GM12874 (cell line): ENCODE data around the gene ILDR1.

Experiments
- TF ChIP-seq, protein P1 (sequence below): IDR thresholded peaks from 2 replicates; pipeline ENCODE4 v1.5.1; 2011; ENCODE audit warnings: low read depth, mild to moderate bottlenecking, control low read depth, low read length, moderate library complexity; ENCODE audit not compliant: insufficient read depth

The ILDR1 gene

DNA sequence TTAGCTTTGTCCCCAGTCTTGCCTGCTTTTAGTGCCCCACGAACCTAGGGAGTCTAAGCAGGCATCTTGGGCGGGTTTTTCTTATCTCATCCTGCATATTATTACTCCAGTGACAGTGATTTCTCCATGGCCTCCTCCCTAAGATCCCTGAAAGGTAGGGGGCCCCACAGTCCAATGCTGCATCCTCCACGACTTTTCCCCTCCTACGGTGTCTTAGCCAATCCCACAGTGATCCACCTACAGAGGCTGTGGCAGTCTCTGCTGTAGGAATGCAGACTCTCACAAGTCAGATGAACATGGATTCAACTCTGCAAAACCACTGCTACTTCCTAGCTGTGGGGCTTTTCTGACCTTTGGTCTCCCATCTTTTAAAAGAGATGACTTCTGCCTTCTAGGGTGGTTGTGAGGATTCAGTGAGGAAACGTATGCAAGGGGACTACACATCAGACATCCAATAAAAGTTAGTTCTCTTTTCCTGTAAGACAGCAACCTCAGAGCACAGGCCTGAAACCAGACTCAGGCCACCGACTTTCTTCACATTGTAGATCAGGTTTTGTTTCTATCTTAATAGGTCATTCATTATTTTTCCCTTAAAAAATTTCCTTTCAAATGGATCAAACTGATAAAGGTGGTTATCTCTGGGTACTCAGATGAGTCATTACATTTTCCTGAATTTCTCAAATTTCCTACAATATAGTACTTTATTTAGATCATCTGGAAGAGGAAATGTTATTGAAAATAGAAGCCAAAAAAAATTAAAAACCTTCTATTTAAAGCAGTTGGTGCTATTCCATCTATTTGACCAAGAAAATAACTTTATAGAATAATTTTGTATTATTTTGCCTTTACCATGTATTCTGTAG, 23.2 kb downstream of the ILDR1 start:
- TF ChIP-seq, protein P1, sequence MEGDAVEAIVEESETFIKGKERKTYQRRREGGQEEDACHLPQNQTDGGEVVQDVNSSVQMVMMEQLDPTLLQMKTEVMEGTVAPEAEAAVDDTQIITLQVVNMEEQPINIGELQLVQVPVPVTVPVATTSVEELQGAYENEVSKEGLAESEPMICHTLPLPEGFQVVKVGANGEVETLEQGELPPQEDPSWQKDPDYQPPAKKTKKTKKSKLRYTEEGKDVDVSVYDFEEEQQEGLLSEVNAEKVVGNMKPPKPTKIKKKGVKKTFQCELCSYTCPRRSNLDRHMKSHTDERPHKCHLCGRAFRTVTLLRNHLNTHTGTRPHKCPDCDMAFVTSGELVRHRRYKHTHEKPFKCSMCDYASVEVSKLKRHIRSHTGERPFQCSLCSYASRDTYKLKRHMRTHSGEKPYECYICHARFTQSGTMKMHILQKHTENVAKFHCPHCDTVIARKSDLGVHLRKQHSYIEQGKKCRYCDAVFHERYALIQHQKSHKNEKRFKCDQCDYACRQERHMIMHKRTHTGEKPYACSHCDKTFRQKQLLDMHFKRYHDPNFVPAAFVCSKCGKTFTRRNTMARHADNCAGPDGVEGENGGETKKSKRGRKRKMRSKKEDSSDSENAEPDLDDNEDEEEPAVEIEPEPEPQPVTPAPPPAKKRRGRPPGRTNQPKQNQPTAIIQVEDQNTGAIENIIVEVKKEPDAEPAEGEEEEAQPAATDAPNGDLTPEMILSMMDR: no peak

DNA sequence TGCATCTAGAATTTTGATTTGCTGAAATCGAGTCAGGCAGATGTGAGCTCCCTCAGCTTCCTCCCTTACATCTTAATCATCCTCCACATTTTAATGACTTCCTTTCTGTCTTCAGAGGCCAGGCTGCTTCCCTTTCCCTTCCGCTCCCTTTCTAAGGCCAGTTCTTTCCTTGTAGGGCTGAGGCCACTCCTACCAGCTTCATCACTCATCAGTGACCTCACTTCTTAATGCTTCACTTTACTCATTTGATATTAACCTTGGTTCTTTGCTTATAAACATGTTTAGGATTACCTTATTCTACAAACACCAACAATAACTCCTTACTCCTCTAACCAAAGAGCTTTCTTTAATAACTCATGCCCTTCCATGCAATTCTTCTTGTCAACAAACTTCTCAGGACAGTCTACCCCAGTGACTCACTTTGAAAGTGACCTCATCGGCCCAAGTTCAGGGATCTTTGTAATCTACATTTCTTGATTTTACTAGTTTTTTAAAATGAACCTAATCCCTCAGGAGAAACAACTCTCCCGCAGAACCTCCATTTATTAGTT, 23.9 kb downstream of the ILDR1 start:
- TF ChIP-seq, protein P1: no peak

DNA sequence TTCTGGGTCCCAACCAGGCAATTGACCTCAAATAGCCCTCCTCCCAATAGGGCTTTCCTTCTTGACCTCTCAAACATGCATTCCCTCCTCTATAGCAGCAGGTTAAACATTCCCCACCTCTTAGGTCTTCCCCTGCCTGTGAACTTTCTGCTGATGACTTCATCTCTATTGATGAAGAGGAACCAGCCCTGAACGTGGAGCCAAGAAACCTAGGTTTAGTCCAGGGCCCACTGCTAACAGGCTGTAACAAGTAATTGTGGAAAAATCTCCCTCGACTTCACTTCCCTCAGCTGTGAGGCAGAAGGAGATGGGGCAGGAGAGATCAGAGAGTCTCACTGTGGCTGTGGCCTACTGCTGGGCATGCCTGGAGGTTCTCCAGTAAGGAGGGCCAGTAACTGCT, 24.7 kb downstream of the ILDR1 start:
- TF ChIP-seq, protein P1: no peak

DNA sequence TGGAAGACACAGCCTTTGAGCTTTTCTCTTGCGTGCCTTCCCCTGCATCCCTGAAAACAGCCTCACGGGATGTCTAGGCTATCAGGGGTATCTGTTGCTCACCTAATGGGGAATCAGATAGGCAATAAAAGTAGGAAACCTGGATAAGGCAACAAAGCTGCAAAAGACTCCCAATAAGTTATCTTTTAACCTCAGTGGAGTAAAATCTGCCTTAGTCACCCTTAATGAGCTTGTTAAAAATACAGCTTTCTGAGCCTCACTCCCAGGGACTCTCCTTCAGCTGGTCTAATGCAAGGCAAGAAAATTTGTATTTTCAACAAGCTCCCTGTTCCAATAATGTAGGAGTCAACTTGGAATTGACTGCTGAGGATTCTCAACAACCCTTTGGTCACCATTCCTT, 25.6 kb downstream of the ILDR1 start:
- TF ChIP-seq, protein P1: no peak

DNA sequence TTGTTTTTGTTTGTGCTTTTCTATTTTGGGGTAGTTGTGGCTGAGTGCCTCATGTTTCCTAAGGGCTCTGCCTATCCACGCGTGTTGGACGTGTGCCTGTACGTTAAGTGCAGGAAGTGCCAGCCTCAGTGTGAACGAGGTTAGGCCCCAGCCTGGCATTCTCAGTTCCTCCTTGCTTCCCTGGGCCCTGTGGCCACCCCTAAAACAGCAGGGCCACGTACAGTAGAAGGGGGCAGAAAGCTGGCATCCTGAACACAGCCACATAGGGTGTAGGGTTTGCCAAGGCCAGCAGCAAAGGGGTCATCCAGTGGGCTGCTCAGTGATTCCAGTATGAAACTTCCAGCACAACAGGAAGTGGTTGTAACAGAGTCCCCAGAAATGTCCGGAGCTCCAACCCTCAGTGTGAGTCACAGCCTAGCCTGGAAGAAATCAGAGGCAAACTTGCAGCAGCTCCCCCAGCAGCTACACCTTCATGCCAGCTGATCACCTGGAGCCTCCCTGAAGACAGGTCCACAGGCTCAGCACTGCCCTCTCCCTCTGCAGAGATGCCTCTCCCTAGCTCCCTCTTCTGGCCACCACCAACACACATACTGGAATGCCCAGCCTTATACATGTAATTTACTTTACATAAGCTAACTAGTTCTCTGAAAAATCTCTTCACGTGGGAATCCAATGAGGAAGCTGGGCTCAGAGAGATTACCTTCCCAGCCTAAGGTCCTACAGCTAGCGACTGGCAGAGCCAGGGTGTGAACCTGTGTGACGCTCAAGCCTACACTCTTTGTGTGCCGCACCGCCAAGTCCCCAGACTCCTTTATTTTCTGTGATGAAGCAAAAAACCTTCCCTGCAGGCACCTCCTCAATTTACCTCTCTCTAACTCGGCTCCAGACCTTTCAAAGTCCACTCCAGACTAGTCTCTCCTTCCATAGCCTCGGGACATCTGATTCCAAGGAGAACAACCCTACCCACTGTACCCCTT, 26.6 kb downstream of the ILDR1 start:
- TF ChIP-seq, protein P1: peak; percentile 64

DNA sequence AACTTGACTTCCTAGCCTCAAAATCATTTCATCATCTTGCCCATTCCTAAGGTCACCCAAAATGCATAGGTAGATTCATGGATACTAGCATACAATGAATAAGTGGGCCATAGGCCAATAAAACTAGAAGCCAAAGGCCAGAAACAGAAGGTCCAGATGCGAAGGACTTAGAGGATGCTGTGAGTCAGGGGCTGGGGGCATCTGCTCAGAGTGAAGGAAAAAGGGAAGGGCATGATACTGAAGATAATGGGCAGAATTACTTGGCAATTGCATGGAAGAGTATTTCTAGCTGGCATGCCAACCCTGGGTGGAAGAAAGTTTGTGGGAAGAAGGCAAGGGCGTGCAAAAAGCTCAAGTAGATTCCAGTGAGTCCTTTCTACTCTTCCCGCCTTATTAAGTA, 27.5 kb downstream of the ILDR1 start:
- TF ChIP-seq, protein P1: no peak
